Mesothelial cell of epicardium (in vitro differentiated cells): ENCODE measurements around the gene IL1RN. TPM values are rescaled to one million over a fixed set of nuclear protein-coding genes. Genes with fewer than 3 reads are reported as not detected.

Experiments
- DNase-seq, 2 experiments: peaks; one replicate each; pipeline ENCODE4 v3.0.0; 2021; ENCODE audit warnings: low spot score in 2 of 2; ENCODE audit not compliant: unreplicated experiment in 2 of 2
- H3K27ac Mint-ChIP-seq: 2 replicates; pipeline ENCODE4 v1.8.0; 2021; ENCODE audit warnings: mixed read lengths
- H3K27me3 Mint-ChIP-seq: 2 replicates; pipeline ENCODE4 v1.8.0; 2021; ENCODE audit warnings: low read depth, mixed read lengths
- H3K36me3 Mint-ChIP-seq: 2 replicates; pipeline ENCODE4 v1.8.0; 2021; ENCODE audit warnings: mixed read lengths
- H3K4me1 Mint-ChIP-seq: 2 replicates; pipeline ENCODE4 v1.8.0; 2021; ENCODE audit warnings: mixed read lengths
- H3K4me3 Mint-ChIP-seq: 2 replicates; pipeline ENCODE4 v1.8.0; 2021; ENCODE audit warnings: mild to moderate bottlenecking, moderate library complexity, mixed read lengths
- H3K9me3 Mint-ChIP-seq: 2 replicates; pipeline ENCODE4 v1.8.0; 2021; ENCODE audit warnings: mixed read lengths
- total RNA-seq: library from RNA; stranded (reverse); gene quantifications from 3 replicates; pipeline ENCODE4 v1.2.1, GENCODE V29; 2021
- TF ChIP-seq, protein P1 (sequence below): fragments of 200-600 bp; sonication (generic); IDR thresholded peaks from one replicate; pipeline ENCODE4 v1.5.0; 2021; ENCODE audit warnings: antibody characterized with exemption; ENCODE audit not compliant: unreplicated experiment

The IL1RN gene
- total RNA-seq, 1 donor from 2014 or later = not detected

DNA sequence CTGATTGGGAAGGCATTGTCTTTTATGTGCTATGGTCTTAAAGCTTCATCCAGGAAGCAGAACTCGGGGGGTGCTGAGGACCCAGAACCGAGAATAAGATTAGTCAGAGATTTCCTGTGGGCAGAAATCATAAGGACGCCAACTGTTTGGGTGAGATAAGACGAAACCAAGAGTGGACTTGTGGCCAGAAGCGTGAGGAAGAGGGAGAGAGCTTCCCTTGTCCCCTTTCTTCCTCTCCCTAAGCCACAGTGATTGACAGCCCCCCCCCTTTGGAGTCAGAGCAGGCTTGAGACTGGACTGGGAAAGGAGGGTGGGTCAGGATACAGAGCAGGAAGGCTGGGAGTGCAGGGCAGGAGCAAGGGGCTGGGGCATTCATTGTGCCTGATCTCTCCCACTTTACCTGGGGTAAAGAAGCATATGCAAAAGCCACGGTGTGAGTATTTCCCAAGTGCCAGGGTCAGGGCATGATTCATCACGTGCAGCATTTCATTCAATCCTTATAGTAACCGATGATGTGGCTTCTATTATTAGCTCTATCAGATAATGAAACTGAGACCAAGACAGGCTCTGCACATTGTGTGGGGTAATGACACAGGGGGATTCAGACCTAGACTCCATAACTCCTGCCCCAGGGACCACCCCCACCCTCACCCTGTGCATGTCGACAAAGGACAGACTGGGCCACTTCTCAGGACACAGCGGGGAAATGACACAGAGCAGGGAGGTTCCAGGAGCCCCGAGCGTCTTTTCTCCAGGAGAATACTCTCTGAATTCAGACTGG, 3.0 kb upstream of the IL1RN start:
- Mint-ChIP-seq H3K36me3 (no peaks in the 10 kb centered on the region), H3K4me1 (peaks cover 6% of the 10 kb centered on the region), H3K27me3 (peaks cover 68% of the 10 kb centered on the region)

DNA sequence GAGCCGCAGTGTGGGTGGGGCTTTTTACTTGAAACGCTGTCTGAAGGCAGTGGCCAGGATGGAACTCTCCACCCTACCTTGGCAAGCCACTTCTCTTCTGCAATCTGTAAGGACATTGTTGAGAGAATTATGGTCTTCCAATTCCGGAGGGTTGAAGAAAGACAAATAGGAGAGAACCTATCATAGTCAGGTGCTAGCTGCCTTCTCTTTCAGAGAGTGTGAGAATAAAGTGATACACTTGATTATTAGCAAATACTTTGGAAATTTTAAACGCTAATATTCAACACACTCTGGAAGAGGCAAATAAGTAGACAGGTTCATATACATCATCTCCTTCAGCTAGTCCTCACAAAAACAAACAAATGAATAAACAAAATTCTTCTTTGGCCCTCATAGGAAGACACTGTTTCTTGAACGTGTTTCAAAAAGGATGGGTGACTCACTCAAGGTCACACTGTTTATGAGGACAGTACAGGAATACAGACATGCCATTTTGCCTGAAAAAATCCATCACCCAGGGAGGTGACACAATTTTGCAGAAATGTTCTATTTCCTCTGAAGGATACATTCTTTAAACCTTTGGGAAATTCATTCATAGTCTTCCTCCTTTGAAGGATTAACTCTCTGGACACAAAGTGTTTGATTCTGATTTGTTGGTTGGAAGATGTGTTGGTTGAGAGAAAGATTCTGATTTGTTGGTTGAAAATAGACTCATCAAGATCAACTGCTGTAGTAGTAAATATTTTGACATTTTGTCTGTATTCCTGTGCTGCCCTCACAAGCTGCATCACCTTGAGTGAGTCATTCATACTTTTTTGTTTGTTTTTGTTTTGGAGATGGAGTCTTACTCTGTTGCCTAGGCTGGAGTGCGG, 2.2 kb upstream of the IL1RN start:
- Mint-ChIP-seq H3K36me3 (no peaks in the 10 kb centered on the region), H3K27me3 (peaks cover 61% of the 10 kb centered on the region), H3K27ac (no peak overlapping the region), H3K4me1 (peaks cover 6% of the 10 kb centered on the region), H3K9me3 (no peaks in the 10 kb centered on the region), H3K4me3 (no peak overlapping the region)
- TF ChIP-seq, protein P1, sequence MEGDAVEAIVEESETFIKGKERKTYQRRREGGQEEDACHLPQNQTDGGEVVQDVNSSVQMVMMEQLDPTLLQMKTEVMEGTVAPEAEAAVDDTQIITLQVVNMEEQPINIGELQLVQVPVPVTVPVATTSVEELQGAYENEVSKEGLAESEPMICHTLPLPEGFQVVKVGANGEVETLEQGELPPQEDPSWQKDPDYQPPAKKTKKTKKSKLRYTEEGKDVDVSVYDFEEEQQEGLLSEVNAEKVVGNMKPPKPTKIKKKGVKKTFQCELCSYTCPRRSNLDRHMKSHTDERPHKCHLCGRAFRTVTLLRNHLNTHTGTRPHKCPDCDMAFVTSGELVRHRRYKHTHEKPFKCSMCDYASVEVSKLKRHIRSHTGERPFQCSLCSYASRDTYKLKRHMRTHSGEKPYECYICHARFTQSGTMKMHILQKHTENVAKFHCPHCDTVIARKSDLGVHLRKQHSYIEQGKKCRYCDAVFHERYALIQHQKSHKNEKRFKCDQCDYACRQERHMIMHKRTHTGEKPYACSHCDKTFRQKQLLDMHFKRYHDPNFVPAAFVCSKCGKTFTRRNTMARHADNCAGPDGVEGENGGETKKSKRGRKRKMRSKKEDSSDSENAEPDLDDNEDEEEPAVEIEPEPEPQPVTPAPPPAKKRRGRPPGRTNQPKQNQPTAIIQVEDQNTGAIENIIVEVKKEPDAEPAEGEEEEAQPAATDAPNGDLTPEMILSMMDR = no peak
- no peak for DNase-seq

More for the DNA sequence above, 3.0 kb upstream of the IL1RN start:
- H3K27ac Mint-ChIP-seq = no peak overlapping the region
- TF ChIP-seq, protein P1 = no peak
- no peak overlapping the region for H3K4me3 Mint-ChIP-seq
- DNase-seq = no peak
- no peaks in the 10 kb centered on the region for H3K9me3 Mint-ChIP-seq

DNA sequence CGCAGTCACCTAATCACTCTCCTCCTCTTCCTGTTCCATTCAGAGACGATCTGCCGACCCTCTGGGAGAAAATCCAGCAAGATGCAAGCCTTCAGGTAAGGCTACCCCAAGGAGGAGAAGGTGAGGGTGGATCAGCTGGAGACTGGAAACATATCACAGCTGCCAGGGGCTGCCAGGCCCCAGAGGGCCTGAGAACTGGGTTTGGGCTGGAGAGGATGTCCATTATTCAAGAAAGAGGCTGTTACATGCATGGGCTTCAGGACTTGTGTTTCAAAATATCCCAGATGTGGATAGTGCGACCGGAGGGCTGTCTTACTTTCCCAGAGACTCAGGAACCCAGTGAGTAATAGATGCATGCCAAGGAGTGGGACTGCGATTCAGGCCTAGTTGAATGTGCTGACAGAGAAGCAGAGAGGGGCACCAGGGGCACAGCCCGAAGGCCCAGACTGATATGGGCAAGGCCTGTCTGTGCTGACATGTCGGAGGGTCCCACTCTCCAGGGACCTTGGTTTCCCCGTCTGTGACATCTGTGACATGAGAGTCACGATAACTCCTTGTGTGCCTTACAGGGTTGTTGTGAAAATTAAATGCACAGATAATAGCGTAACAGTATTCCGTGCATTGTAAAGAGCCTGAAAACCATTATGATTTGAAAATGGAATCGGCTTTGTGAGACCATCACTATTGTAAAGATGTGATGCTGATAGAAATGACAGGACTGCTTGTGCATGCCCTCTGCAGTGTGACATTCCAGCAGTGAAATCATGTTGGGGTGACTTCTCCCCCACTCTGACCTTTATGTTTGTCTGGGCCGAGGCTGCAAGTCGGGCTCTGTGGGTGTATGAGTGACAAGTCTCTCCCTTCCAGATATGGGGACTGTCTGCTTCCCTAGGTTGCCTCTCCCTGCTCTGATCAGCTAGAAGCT, 510 bp downstream of the IL1RN start:
- DNase-seq = no peak
- Mint-ChIP-seq H3K27me3 (peaks cover 43% of the 10 kb centered on the region), H3K4me3 (no peak overlapping the region), H3K27ac (no peak overlapping the region), H3K4me1 (no peaks in the 10 kb centered on the region), H3K36me3 (no peaks in the 10 kb centered on the region), H3K9me3 (no peaks in the 10 kb centered on the region)
- TF ChIP-seq, protein P1 = no peak

GRCh38 chr2:113129519-113130078, 2.2 kb downstream of the IL1RN start:
- Mint-ChIP-seq H3K9me3 (no peaks in the 10 kb centered on the region), H3K4me1 (no peaks in the 10 kb centered on the region), H3K36me3 (no peaks in the 10 kb centered on the region), H3K27ac (no peak overlapping the region), H3K4me3 (no peak overlapping the region), H3K27me3 (peaks cover 29% of the 10 kb centered on the region)
- DNase-seq = no peak
- TF ChIP-seq, protein P1 = no peak
